ENCODE measurements around the gene ARMH4. TPM values are rescaled to one million over a fixed set of nuclear protein-coding genes. Genes with fewer than 3 reads are reported as not detected.

Gene ARMH4
- total RNA-seq, 4 donors from 2014 or later = 2.8 to 4.7 (median 3.7) TPM

GRCh38 chr14:58198086-58198485 lies 46.1 kb upstream of the ARMH4 start:
- Histone ChIP-seq H3K27me3 (no peaks in the 10 kb centered on the region), H3K27ac (no peak overlapping the region), H3K4me3 (no peak overlapping the region), H3K9me3 (no peaks in the 10 kb centered on the region), H3K36me3 (no peaks in the 10 kb centered on the region), H3K4me1 (peaks cover 18% of the 10 kb centered on the region)
- TF ChIP-seq POLR2A (IDR thresholded peaks at IDR 0.05) = no peak
- no peak for TF ChIP-seq EP300 (IDR thresholded peaks at IDR 0.05)
- no peak for DNase-seq (ENCODE audit: low spot score in 2 of 2)
- 93% methylated on average over 5 of the region's 5 CpGs for WGBS

DNA sequence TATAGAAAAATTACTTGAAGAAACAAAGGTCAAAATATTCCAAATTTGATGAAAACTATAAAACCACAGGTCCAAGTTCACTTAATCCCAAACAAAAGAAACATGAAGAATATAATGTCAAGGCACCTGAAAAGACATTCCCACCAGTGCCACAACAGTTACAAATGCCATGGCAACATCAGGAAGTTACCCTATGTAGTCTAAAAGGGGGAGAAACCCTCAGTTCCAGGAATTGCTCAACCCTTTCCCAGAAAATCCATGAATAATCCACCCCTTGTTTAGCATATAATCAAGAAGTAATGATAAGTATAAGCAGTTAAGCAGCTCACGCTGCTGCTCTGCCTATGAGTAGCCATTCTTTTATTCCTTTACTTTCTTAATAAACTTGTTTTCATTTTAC lies 44.2 kb upstream of the ARMH4 start:
- TF ChIP-seq EP300 (IDR thresholded peaks at IDR 0.05) = no peak
- Histone ChIP-seq H3K9me3 (no peaks in the 10 kb centered on the region), H3K27ac (no peak overlapping the region), H3K27me3 (no peaks in the 10 kb centered on the region), H3K36me3 (no peaks in the 10 kb centered on the region), H3K4me1 (peaks cover 12% of the 10 kb centered on the region), H3K4me3 (no peak overlapping the region)
- no peak for DNase-seq (ENCODE audit: low spot score in 2 of 2)
- 82% methylated on average over 1 of the region's 1 CpG for WGBS

GRCh38 chr14:58193542-58193941 lies 41.5 kb upstream of the ARMH4 start:
- Histone ChIP-seq H3K27ac (no peak overlapping the region), H3K4me1 (no peaks in the 10 kb centered on the region), H3K4me3 (no peak overlapping the region), H3K9me3 (no peaks in the 10 kb centered on the region), H3K27me3 (no peaks in the 10 kb centered on the region), H3K36me3 (no peaks in the 10 kb centered on the region)
- no peak for DNase-seq (ENCODE audit: low spot score in 2 of 2)
- TF ChIP-seq POLR2AphosphoS5 (IDR thresholded peaks at IDR 0.05) (no peak), EP300 (IDR thresholded peaks at IDR 0.05) (no peak), POLR2A (IDR thresholded peaks at IDR 0.05) (no peak), CTCF (IDR thresholded peaks at IDR 0.05) (no peak)
- WGBS = 48% methylated on average over 2 of the region's 2 CpGs

DNA sequence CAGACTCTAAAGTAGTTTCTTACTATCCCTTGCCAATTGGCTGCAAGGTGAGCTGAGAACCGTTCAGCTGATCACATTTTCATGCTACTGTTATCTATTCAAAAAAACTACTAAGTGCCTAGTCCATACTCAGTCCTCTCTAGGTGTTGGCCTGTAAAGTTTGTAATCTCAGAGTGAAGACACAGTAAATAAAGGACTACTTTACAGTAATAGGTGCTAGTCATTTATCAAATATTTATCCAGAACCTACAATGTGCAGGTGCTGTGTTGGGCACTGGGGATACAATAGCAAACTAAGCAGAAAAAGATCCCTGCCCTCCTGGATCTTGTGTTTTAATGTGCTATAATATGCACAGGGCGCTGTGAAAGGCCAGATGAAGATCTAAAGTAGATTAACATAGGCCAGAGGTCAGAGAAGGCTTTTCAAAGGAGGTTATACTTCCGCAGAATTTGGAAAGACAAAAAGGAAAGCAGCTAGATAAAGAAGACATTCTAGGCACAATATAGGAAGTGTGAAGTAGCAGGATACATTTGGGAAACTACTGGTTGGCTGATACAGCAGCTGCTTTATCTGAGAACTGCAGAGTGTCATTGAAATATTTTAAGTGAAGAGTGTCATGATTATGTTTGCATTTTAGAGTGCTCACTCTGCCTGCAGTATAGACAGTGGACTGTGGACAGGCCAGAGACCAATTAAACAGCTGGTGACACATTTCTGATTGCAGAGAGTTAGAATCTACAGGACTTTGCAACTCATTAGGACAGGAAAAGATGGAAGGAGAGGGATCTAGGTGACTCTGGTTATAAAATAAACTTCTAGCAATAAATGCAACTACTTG lies 40.0 kb upstream of the ARMH4 start:
- Histone ChIP-seq H3K36me3 (no peaks in the 10 kb centered on the region), H3K4me3 (no peak overlapping the region), H3K9me3 (no peaks in the 10 kb centered on the region), H3K4me1 (no peaks in the 10 kb centered on the region), H3K27me3 (no peaks in the 10 kb centered on the region), H3K27ac (no peak overlapping the region)
- no peak for DNase-seq (ENCODE audit: low spot score in 2 of 2)
- no peak for TF ChIP-seq EP300 (IDR thresholded peaks at IDR 0.05)
- WGBS = 72% methylated on average over 3 of the region's 3 CpGs

GRCh38 chr14:58189176-58189575 lies 37.2 kb upstream of the ARMH4 start:
- TF ChIP-seq POLR2A (IDR thresholded peaks at IDR 0.05) (no peak), POLR2AphosphoS5 (IDR thresholded peaks at IDR 0.05) (no peak), CTCF (IDR thresholded peaks at IDR 0.05) (no peak), EP300 (IDR thresholded peaks at IDR 0.05) (no peak)
- H3K4me1 ChIP-seq = no peaks in the 10 kb centered on the region
- WGBS = 60% methylated on average over 2 of the region's 2 CpGs

GRCh38 chr14:58177125-58177524 lies 25.1 kb upstream of the ARMH4 start:
- DNase-seq (ENCODE audit: low spot score in 2 of 2) = no peak
- Histone ChIP-seq H3K36me3 (no peaks in the 10 kb centered on the region), H3K27ac (no peak overlapping the region), H3K27me3 (no peaks in the 10 kb centered on the region), H3K4me1 (no peaks in the 10 kb centered on the region), H3K9me3 (no peaks in the 10 kb centered on the region), H3K4me3 (no peak overlapping the region)
- TF ChIP-seq CTCF (IDR thresholded peaks at IDR 0.05) = no peak
- no peak for TF ChIP-seq POLR2A (IDR thresholded peaks at IDR 0.05)
- no peak for TF ChIP-seq EP300 (IDR thresholded peaks at IDR 0.05)
- TF ChIP-seq POLR2AphosphoS5 (IDR thresholded peaks at IDR 0.05) = no peak
- WGBS = 64% methylated on average over 5 of the region's 5 CpGs

More at GRCh38 chr14:58189176-58189575, 37.2 kb upstream of the ARMH4 start:
- Histone ChIP-seq H3K27me3 (no peaks in the 10 kb centered on the region), H3K9me3 (no peaks in the 10 kb centered on the region), H3K4me3 (no peak overlapping the region), H3K36me3 (no peaks in the 10 kb centered on the region), H3K27ac (no peak overlapping the region)
- no peak for DNase-seq (ENCODE audit: low spot score in 2 of 2)

All from suprapubic skin (tissue), 4 donors.